ENCODE results near the gene NOP56. TPM values are rescaled to one million over a fixed set of nuclear protein-coding genes. Genes with fewer than 3 reads are reported as not detected.

Gene NOP56
- total RNA-seq, 1 donor from 2014 or later, result 84.9 TPM

- ATAC-seq (peak; percentile 35 to 71), DNase-seq (peak; percentile 58)
- H3K27me3 ChIP-seq (ENCODE audit: low read depth), result peaks cover 29% of the 10 kb centered on the region
- TF ChIP-seq CTCF (IDR thresholded peaks at IDR 0.05), result no peak
- peak within 1 kb of the TSS; percentile 86 for H3K27ac ChIP-seq
- intact Hi-C loops (cut with DNase I), result no loop called here
- peak within 1 kb of the TSS; percentile 56 for H3K4me3 ChIP-seq
- no peaks in the 10 kb centered on the region for H3K36me3 ChIP-seq
- no peaks in the 10 kb centered on the region for H3K9me3 ChIP-seq
- peaks cover 12% of the 10 kb centered on the region for H3K4me1 ChIP-seq
Measured at GRCh38 chr20:2692036-2692885, 39.8 kb downstream of the NOP56 start, which contains the start of gene EBF4. TSS of gene EBF4 (plus strand) at chr20:2692780. CDS start at chr20:2693646, 866 bp downstream.

GRCh38 chr20:2692886-2693285 lies 40.5 kb downstream of the NOP56 start:
- TF ChIP-seq CTCF (IDR thresholded peaks at IDR 0.05), result no peak
- H3K9me3 ChIP-seq, result no peaks in the 10 kb centered on the region
- H3K27ac ChIP-seq, result no peak overlapping the region
- no peaks in the 10 kb centered on the region for H3K36me3 ChIP-seq
- H3K27me3 ChIP-seq (ENCODE audit: low read depth), result peaks cover 33% of the 10 kb centered on the region
- DNase-seq (no peak), ATAC-seq (no peak)
- peak overlapping the region; percentile 53 for H3K4me3 ChIP-seq
- intact Hi-C loops (cut with DNase I), result no loop called here
- peaks cover 12% of the 10 kb centered on the region for H3K4me1 ChIP-seq

- Histone ChIP-seq H3K36me3 (no peaks in the 10 kb centered on the region), H3K27me3 (ENCODE audit: low read depth) (peaks cover 33% of the 10 kb centered on the region), H3K27ac (no peak overlapping the region), H3K4me1 (peaks cover 12% of the 10 kb centered on the region), H3K9me3 (no peaks in the 10 kb centered on the region), H3K4me3 (peak overlapping the region; percentile 53)
- ATAC-seq, result peak; percentile 46 to 61
- no peak for TF ChIP-seq CTCF (IDR thresholded peaks at IDR 0.05)
- intact Hi-C loops (cut with DNase I), result no loop called here
- DNase-seq, result no peak
Measured at GRCh38 chr20:2693286-2694007, 41.0 kb downstream of the NOP56 start.

GRCh38 chr20:2694008-2694471 lies 41.6 kb downstream of the NOP56 start:
- Histone ChIP-seq H3K36me3 (no peaks in the 10 kb centered on the region), H3K27ac (no peak overlapping the region), H3K9me3 (no peaks in the 10 kb centered on the region), H3K27me3 (ENCODE audit: low read depth) (peaks cover 33% of the 10 kb centered on the region), H3K4me3 (peak overlapping the region; percentile 53), H3K4me1 (peaks cover 12% of the 10 kb centered on the region)
- ATAC-seq (no peak), DNase-seq (no peak)
- intact Hi-C loops (cut with DNase I), result no loop called here
- no peak for TF ChIP-seq CTCF (IDR thresholded peaks at IDR 0.05)

- peaks cover 33% of the 10 kb centered on the region for H3K27me3 ChIP-seq (ENCODE audit: low read depth)
- no peaks in the 10 kb centered on the region for H3K9me3 ChIP-seq
- ATAC-seq, result no peak
- TF ChIP-seq CTCF (IDR thresholded peaks at IDR 0.05), result no peak
- DNase-seq, result no peak
- no peak overlapping the region for H3K4me3 ChIP-seq
- H3K36me3 ChIP-seq, result no peaks in the 10 kb centered on the region
- intact Hi-C loops (cut with DNase I), result no loop called here
- H3K4me1 ChIP-seq, result peaks cover 12% of the 10 kb centered on the region
- H3K27ac ChIP-seq, result no peak overlapping the region
Measured at GRCh38 chr20:2694519-2694918, 42.1 kb downstream of the NOP56 start.
